ENCODE measurements around the gene HTR1A.

Gene HTR1A

DNA sequence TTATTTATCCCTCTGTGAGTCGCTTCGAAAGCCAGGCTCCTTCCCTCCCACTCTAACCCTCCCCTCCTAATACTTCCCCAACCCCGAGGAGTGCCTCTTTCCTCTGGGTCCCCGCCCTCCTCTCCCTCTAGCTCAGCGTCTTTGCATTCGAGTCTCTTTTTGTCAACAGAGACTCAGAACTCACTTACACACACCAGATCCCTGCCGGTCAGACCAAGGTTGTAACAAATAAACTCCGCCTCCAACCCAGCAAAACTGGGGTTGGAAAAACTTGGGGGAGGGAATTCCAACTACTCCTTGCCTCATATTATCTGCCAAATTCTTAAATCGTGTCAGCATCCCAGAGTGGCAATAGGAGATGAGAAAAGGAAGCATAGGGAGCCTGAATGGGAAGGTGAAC lies at the start of gene HTR1A:
TSS of gene HTR1A (minus strand) at position 167 of the 400 bp plus-strand sequence. CDS start 726 bp downstream, outside the sequence.
- no peak for DNase-seq

GRCh38 chr5:64003966-64004365 lies 41.7 kb upstream of the HTR1A start:
- no peak for DNase-seq

GRCh38 chr5:64000096-64000495 lies 37.9 kb upstream of the HTR1A start:
- DNase-seq, result no peak

GRCh38 chr5:63987053-63987452 lies 24.8 kb upstream of the HTR1A start:
- DNase-seq, result no peak

DNA sequence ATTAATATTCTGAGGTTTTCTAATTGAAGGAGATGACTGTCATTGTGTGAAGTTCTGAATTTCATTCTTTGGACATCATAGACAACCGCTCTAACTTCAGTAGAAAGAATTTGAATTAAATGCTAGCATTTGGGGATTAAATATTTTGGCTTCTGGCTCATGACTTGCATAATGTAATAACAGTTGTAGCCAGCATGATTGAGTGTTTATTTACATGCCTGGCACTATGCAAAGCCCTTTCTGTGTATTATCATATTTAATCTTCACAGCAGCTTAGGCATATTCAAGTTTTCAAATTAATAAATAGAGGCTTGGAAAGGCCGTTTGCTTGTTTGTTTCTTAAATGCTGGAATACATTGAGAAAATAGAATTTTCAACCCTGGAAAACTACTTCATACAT lies 19.6 kb upstream of the HTR1A start:
- no peak for DNase-seq

DNA sequence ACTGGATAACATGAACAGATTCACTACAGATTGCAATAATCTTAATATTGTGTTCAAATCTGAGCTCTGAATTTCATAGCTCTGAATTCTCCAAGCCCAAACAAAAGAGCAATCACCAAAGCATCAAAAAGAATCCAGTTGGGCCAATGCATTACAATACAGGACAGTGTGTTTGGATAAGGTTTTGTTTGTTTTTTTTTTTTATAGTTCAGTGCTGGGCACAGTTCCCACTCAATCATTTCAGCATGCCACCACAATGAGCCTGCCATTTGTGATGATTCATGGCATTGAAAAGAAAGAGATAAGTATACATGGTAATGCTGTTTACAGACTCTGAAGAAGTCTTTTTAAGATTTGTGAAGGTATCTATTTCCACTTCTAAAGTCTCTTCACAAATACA lies 1.7 kb upstream of the HTR1A start:
- no peak for DNase-seq

GRCh38 chr5:63963080-63963735 lies 963 bp upstream of the HTR1A start:
- DNase-seq, result peak; percentile 18

DNA sequence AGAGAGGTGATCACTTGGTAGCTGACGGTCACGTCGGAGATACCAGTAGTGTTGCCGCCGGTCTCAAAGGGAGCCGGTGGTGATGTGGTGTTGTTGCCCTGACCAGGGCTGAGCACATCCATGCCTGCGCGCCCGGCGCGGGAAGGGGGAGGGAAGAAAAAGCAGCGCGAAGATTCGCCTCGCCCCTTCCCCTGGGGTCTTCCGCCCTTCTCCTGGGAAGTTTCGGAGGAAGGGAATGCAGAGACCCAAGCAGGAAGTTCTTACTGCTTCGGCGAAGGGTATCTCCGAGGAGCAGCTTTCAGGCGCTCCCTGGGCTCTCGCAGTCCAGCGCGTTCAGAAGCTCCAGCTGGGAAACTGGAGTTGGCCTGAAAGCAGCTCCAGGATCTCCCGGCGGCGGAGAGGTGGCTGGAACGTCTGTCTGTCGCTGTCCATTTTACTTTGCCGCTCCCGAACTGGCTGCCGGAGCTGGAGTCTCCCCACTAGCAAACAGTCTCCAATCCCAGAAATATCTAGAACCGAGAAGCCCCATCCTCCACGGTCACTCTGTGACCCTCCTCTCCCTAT lies 565 bp downstream of the HTR1A start:
- DNase-seq, result no peak

DNA sequence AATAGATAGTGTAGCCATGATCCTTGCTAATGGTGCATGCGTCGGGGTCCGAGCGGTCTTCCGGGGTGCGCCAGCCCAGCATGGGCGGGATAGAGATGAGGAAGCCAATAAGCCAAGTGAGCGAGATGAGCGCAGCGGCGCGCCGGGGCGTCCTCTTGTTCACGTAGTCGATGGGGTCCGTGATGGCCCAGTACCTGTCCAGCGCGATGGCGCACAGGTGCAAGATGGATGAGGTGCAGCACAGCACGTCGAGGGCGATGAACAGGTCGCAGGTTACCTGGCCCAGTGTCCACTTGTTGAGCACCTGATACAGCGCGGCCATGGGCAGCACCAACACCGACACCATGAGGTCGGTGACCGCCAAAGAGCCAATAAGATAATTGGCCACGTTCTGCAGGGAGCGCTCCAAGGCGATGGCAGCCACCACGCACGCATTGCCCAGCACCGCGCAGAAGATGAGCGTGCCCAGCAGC lies 1.1 kb downstream of the HTR1A start:
- DNase-seq, result no peak

GRCh38 chr5:63960646-63961045 lies 1.6 kb downstream of the HTR1A start:
- no peak for DNase-seq

DNA sequence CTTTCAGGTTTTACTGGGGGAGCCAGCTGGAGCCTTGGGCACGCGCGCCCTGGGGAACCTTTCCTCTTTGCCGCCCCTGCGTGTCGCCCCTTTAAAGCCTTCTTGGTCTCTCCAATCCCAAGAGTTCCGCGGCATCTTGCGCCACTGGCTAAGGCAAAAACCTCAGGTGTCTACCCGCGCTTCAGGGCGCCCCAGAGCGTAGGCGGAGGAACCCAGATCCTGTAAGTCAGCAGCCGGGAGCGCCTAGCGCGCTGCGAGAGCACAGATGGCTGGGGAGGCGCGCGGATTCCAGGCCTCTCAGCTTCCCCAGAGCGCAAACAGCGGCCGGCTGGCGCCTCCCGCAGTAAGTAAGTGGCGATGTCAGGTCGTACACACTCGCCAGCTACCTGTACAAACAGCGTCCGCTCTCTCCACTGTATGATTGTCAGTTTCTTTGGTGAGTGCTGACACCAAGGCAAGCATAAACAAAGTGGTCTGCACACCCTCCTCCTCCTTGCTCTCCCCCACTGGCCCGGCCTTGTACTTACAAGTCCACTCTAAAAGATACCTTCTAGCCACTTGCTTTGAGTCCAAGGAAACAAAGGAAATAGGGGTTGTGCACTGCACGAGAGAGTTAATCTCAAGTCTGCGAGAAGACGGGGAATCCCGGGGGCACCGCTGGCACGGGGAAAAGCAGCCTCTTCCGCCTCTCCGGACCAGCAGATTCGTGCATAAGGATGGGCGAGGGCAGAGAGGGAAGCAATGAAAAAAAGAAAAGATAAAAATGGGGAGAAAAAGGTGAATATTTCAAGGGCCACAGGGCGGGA lies 2.9 kb downstream of the HTR1A start:
- DNase-seq, result peak; percentile 0

DNA sequence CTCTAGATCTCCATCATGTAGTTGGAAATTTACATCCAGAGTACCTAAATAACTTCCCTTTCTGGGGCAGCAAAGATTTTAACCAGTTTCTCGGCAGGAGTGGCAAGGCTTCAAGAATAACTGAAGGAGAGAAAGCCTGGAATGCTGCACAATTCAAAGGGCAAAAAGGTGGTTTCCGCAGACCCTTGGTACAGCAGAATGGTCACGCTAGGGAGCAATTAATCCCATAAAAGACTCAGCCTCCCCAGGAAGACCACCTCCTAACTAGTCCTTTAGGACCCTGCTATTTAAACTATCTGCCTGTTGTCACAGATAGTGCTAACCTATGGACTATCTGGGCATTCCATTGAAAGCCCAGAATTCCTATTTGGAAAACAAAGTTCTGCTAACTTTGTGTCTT lies 3.6 kb downstream of the HTR1A start:
- no peak for DNase-seq

DNA sequence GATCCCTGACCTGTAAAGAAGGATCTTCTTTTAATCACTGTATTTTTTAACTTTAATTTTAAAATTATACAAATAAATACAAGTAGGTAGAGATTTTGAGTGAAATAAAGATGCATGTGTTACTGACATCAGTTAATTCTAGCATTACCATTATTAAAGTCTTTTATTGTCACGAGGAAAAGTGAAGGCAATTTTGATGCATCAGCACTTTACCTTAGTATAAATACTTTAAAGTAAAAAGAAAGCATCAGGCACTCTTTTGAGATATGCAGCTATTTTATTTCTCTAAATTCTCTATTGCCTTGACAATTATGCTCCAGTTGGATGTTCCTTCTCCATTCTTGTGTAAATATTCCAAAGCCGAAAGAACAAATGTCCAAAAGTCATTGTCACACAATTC lies 4.6 kb downstream of the HTR1A start:
- no peak for DNase-seq

GRCh38 chr5:63953217-63953616 lies 9.0 kb downstream of the HTR1A start:
- DNase-seq, result no peak

GRCh38 chr5:63935103-63935502 lies 27.1 kb downstream of the HTR1A start:
- DNase-seq, result no peak

GRCh38 chr5:63931836-63932235 lies 30.4 kb downstream of the HTR1A start:
- no peak for DNase-seq

GRCh38 chr5:63928451-63928850 lies 33.8 kb downstream of the HTR1A start:
- DNase-seq, result no peak

- no peak for DNase-seq
These were observed 38.3 kb downstream of the HTR1A start for GRCh38 chr5:63923914-63924313.

- DNase-seq, result no peak
These were observed 42.3 kb downstream of the HTR1A start for GRCh38 chr5:63919763-63920478.

DNA sequence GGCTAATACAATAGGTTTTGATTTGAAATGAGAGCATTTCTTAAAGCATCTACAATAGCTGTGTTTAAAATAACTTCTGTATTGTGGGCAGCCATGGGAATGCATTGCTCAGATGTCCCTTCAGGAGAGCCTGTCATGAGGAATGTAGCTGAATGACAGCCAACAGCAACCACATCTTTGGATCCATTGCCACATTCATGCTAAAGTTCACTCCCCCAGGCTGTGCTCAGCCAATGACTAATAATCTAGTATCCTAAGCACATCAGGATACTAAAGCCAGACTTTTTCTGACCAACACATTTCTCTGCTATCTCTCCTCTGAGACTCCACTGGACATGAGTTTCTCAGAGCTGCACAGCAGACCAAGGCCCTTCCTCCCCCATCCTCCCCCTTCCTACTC lies 45.5 kb downstream of the HTR1A start:
- no peak for DNase-seq

- DNase-seq, result no peak
These were observed 50.4 kb downstream of the HTR1A start for GRCh38 chr5:63911871-63912270.

All from NCI-H1092 (cell line).